ENCODE results near the gene SGK2. TPM values are rescaled to one million over a fixed set of nuclear protein-coding genes. Genes with fewer than 3 reads are reported as not detected.

SGK2 gene
- total RNA-seq, 2 experiments from 2014 or later, result 0.38 to 0.64 TPM

DNA sequence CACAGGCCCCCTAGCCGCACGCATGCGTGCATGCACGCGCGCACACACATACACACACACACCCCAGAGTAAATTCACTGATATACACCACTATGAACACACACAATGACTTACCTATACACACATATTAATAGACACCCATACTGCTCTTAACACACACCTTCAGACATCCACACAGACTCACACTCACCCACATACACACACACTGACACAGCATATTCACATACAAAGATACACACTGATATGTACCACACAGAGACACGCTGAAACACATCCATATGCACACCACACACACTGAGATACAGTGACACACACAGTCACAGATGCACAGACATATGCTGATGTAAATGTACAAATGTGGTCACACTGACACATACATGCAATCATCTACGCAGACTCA, 5.6 kb downstream of the SGK2 start:
- H3K27ac Mint-ChIP-seq, result no peak overlapping the region
- TF ChIP-seq, protein P1, sequence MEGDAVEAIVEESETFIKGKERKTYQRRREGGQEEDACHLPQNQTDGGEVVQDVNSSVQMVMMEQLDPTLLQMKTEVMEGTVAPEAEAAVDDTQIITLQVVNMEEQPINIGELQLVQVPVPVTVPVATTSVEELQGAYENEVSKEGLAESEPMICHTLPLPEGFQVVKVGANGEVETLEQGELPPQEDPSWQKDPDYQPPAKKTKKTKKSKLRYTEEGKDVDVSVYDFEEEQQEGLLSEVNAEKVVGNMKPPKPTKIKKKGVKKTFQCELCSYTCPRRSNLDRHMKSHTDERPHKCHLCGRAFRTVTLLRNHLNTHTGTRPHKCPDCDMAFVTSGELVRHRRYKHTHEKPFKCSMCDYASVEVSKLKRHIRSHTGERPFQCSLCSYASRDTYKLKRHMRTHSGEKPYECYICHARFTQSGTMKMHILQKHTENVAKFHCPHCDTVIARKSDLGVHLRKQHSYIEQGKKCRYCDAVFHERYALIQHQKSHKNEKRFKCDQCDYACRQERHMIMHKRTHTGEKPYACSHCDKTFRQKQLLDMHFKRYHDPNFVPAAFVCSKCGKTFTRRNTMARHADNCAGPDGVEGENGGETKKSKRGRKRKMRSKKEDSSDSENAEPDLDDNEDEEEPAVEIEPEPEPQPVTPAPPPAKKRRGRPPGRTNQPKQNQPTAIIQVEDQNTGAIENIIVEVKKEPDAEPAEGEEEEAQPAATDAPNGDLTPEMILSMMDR (IDR thresholded peaks at IDR 0.05), result no peak
- H3K4me3 Mint-ChIP-seq, result no peak overlapping the region
- no peak overlapping the region for H3K27ac ChIP-seq (ENCODE audit: low read depth in 1 of 2, low read length in 2 of 2)
- H3K27me3 Mint-ChIP-seq, result no peaks in the 10 kb centered on the region
- ATAC-seq (ENCODE audit: poor library complexity) (no peak), DNase-seq (no peak)
- POLR2A ChIA-PET, result no interaction called here
- CTCF ChIA-PET, result no interaction called here
- no peaks in the 10 kb centered on the region for H3K4me1 ChIP-seq (ENCODE audit: insufficient read depth, low read length)
- intact Hi-C loops (cut with DNase I, micrococcal nuclease), result no loop called here
- no peaks in the 10 kb centered on the region for H3K27me3 ChIP-seq (ENCODE audit: control insufficient read depth in 1 of 2, insufficient read depth in 2 of 2, low read length in 2 of 2)
- no peaks in the 10 kb centered on the region for H3K9me3 ChIP-seq (ENCODE audit: control insufficient read depth in 1 of 2, insufficient read depth in 1 of 2, low read length in 2 of 2)
- H3K4me3 ChIP-seq (ENCODE audit: low read length), result no peak overlapping the region
- H3K36me3 Mint-ChIP-seq (ENCODE audit: low read depth), result no peaks in the 10 kb centered on the region
- H3K4me1 Mint-ChIP-seq (ENCODE audit: low read depth), result no peaks in the 10 kb centered on the region
- no peaks in the 10 kb centered on the region for H3K36me3 ChIP-seq (ENCODE audit: insufficient read depth, low read length)
- no peaks in the 10 kb centered on the region for H3K9me3 Mint-ChIP-seq

DNA sequence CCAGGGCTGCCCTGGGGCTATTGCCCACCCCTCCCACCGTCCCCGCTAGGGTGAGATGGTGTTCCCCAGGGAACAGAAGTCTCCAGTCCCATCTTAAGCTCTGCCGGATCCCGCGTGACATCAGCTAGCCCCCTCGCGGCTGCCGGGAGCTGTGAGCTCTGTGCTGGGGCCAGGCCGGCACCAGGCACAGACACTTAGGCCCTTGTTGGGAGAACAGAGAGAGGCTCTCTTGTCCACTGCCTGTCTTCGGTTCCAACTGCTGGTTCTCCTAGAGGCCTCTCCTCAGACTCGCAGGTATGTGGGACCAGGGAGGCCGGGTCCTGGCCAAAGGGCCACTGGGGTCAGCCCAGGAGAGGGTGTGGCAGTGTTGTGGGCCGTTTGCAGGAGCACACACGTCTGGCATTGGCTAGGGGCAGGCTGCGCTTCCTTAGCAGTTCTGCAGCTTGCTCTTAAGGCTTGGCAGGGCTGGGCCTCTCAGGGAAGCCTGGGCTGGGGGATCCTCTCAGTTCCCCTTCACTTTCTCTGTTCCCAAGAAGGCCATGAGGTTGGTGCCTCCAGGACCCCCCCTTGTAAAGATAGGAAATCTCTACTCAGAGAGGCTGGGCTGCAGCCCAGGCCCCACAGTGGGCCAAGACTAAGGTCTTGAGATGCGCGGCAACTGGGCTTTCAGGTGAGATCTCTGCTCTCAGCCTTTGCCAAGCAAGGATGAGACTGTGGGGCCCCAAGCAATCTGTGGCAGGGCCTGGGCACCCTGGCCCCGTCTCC, 6.3 kb downstream of the SGK2 start:
- Histone ChIP-seq H3K27me3 (ENCODE audit: control insufficient read depth in 1 of 2, insufficient read depth in 2 of 2, low read length in 2 of 2) (no peaks in the 10 kb centered on the region), H3K36me3 (ENCODE audit: insufficient read depth, low read length) (no peaks in the 10 kb centered on the region), H3K4me3 (ENCODE audit: low read length) (no peak overlapping the region), H3K27ac (ENCODE audit: low read depth in 1 of 2, low read length in 2 of 2) (no peak overlapping the region), H3K4me1 (ENCODE audit: insufficient read depth, low read length) (no peaks in the 10 kb centered on the region), H3K9me3 (ENCODE audit: control insufficient read depth in 1 of 2, insufficient read depth in 1 of 2, low read length in 2 of 2) (no peaks in the 10 kb centered on the region)
- ChIA-PET CTCF (no interaction called here), POLR2A (no interaction called here)
- ATAC-seq (ENCODE audit: poor library complexity) (no peak), DNase-seq (no peak)
- H3K27ac Mint-ChIP-seq, result no peak overlapping the region
- TF ChIP-seq, protein P1 (IDR thresholded peaks at IDR 0.05), result no peak
- H3K27me3 Mint-ChIP-seq, result no peaks in the 10 kb centered on the region
- no peaks in the 10 kb centered on the region for H3K4me1 Mint-ChIP-seq (ENCODE audit: low read depth)
- no peak overlapping the region for H3K4me3 Mint-ChIP-seq
- H3K9me3 Mint-ChIP-seq, result no peaks in the 10 kb centered on the region
- no peaks in the 10 kb centered on the region for H3K36me3 Mint-ChIP-seq (ENCODE audit: low read depth)
- intact Hi-C loops (cut with DNase I, micrococcal nuclease), result no loop called here

DNA sequence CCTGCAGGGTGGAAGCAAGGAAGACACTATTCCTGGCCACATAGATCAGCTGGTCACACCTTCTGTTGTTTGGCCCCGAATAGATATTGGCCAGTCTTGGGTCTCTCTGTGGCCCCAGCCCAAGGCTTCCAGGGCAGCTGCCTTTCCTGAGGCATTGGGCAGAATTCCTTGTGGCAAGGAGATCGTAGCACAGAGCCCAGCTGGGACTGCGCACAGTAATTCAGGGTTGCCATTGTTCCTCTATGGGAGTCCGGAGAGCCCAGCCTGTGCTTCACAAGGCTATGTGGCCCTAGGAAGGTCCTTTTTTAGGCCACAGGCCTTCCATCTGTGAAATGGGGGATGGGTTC, 6.9 kb downstream of the SGK2 start:
- TF ChIP-seq, protein P1 (IDR thresholded peaks at IDR 0.05), result no peak

More for the DNA sequence above, 6.9 kb downstream of the SGK2 start:
- H3K9me3 ChIP-seq (ENCODE audit: control insufficient read depth in 1 of 2, insufficient read depth in 1 of 2, low read length in 2 of 2), result no peaks in the 10 kb centered on the region
- H3K4me3 ChIP-seq (ENCODE audit: low read length), result no peak overlapping the region
- Mint-ChIP-seq H3K4me3 (no peak overlapping the region), H3K4me1 (ENCODE audit: low read depth) (no peaks in the 10 kb centered on the region), H3K27ac (no peak overlapping the region), H3K9me3 (no peaks in the 10 kb centered on the region), H3K36me3 (ENCODE audit: low read depth) (no peaks in the 10 kb centered on the region), H3K27me3 (no peaks in the 10 kb centered on the region)
- H3K27ac ChIP-seq (ENCODE audit: low read depth in 1 of 2, low read length in 2 of 2), result no peak overlapping the region
- DNase-seq (no peak), ATAC-seq (ENCODE audit: poor library complexity) (no peak)
- ChIA-PET CTCF (no interaction called here), POLR2A (no interaction called here)
- no peaks in the 10 kb centered on the region for H3K27me3 ChIP-seq (ENCODE audit: control insufficient read depth in 1 of 2, insufficient read depth in 2 of 2, low read length in 2 of 2)
- H3K36me3 ChIP-seq (ENCODE audit: insufficient read depth, low read length), result no peaks in the 10 kb centered on the region
- intact Hi-C loops (cut with DNase I, micrococcal nuclease), result no loop called here
- no peaks in the 10 kb centered on the region for H3K4me1 ChIP-seq (ENCODE audit: insufficient read depth, low read length)

Measured in CD4-positive, alpha-beta T cell (primary cell).